H1 (cell line): ENCODE results near the gene KATNAL2. TPM values are rescaled to one million over a fixed set of nuclear protein-coding genes. Genes with fewer than 3 reads are reported as not detected.

Source experiments
- CTCF ChIA-PET: fragments of 300-600 bp; sonication (Branson Sonifier 250); formaldehyde crosslinking; loops from one replicate; lab custom pipeline; 2021; ENCODE audit not compliant: partially characterized antibody; lab: Charles Lee
- POLR2A ChIA-PET: fragments of 300-600 bp; sonication (Branson Sonifier 250); formaldehyde crosslinking; loops from one replicate; lab custom pipeline; 2021; ENCODE audit warnings: inconsistent platforms; ENCODE audit not compliant: partially characterized antibody; lab: Charles Lee
- DNase-seq, 2 experiments: peaks; one replicate each; pipeline versions ENCODE4 v3.0.0 to v3.0.0-alpha.2; 2010 to 2022; ENCODE audit warnings: low spot score in 2 of 2, low read depth in 1 of 2, mixed read lengths in 1 of 2
- FAIRE-seq: peaks from 2 replicates; lab custom pipeline; 2011; peaks lifted over from hg19 to GRCh38; lab: Jason Lieb, UNC
- H2AFZ ChIP-seq: 2 replicates; pipeline ENCODE4 v1.8.1; 2012; ENCODE audit warnings: low read length, inconsistent platforms
- H2AK5ac ChIP-seq: 2 replicates; pipeline ENCODE4 v1.6.1; 2013; ENCODE audit warnings: low read depth, low read length
- H2BK120ac ChIP-seq: replicated peaks from 2 replicates; pipeline ENCODE3; 2013; ENCODE audit warnings: low read depth, low read length, inconsistent platforms
- H2BK12ac ChIP-seq: 2 replicates; pipeline ENCODE4 v1.6.1; 2013; ENCODE audit warnings: low read depth, low read length
- H2BK15ac ChIP-seq: 2 replicates; pipeline ENCODE4 v1.6.1; 2013; ENCODE audit warnings: low read length
- H2BK20ac ChIP-seq: 2 replicates; pipeline ENCODE4 v1.6.1; 2013; ENCODE audit warnings: low read length
- H2BK5ac ChIP-seq: 2 replicates; pipeline ENCODE4 v1.6.1; 2013; ENCODE audit warnings: low read depth, low read length
- H3K14ac ChIP-seq: 2 replicates; pipeline ENCODE4 v1.6.1; 2013; ENCODE audit warnings: inconsistent platforms; ENCODE audit not compliant: insufficient read length
- H3K18ac ChIP-seq: 2 replicates; pipeline ENCODE4 v1.6.1; 2013; ENCODE audit warnings: low read length; ENCODE audit errors: extremely low read depth
- H3K23ac ChIP-seq: 2 replicates; pipeline ENCODE4 v1.6.1; 2013; ENCODE audit warnings: inconsistent platforms; ENCODE audit not compliant: insufficient read length
- H3K23me2 ChIP-seq: 2 replicates; pipeline ENCODE4 v1.6.1; 2013; ENCODE audit warnings: low read depth, low read length
- H3K27ac ChIP-seq: 2 replicates; pipeline ENCODE4 v1.6.1; 2011; ENCODE audit warnings: low read depth, low read length, inconsistent platforms
- H3K27me3 ChIP-seq, 4 experiments: replicated peaks in 1 of 4; 1 replicate in 1 of 4; 2 replicates in 3 of 4; pipeline versions ENCODE4 v1.6.1 to v1.8.1; 2011 to 2013; ENCODE audit warnings: low read length in 3 of 4, mild to moderate bottlenecking in 3 of 4, inconsistent platforms in 2 of 4, mixed read lengths in 2 of 4, moderate library complexity in 1 of 4; ENCODE audit not compliant: control insufficient read depth in 3 of 4, insufficient read depth in 3 of 4; ENCODE audit errors: extremely low read depth in 1 of 4
- H3K36me3 ChIP-seq, 4 experiments: 2 replicates each; pipeline versions ENCODE4 v1.6.1 to v1.8.1; 2011 to 2013; ENCODE audit warnings: mild to moderate bottlenecking in 4 of 4, low read length in 3 of 4, moderate library complexity in 2 of 4, control low read depth in 1 of 4, inconsistent platforms in 1 of 4; ENCODE audit not compliant: insufficient read depth in 4 of 4, control insufficient read depth in 2 of 4
- H3K4ac ChIP-seq: replicated peaks from 2 replicates; pipeline ENCODE3; 2013; ENCODE audit warnings: low read length, low read depth, mixed read lengths, inconsistent platforms; ENCODE audit not compliant: insufficient read length
- H3K4me1 ChIP-seq, 4 experiments: replicated peaks in 1 of 4; 1 replicate in 1 of 4; 2 replicates in 3 of 4; pipeline versions ENCODE4 v1.6.1 to v1.8.1; 2011 to 2013; ENCODE audit warnings: low read length in 3 of 4, inconsistent platforms in 2 of 4, mixed read lengths in 1 of 4; ENCODE audit not compliant: insufficient read depth in 4 of 4, control insufficient read depth in 3 of 4
- H3K4me2 ChIP-seq, 2 experiments: 2 replicates each; pipeline versions ENCODE4 v1.6.1 to v1.8.1; 2011 to 2013; ENCODE audit warnings: low read depth in 2 of 2, low read length in 2 of 2, control low read depth in 1 of 2, inconsistent platforms in 1 of 2, mild to moderate bottlenecking in 1 of 2; ENCODE audit not compliant: insufficient read depth in 1 of 2
- H3K4me3 ChIP-seq, 4 experiments: fragments of 200-600, 300-600 bp in 1 of 4; sonication (generic), shearing (Covaris generic), sonication (Bioruptor Twin) in 1 of 4; 2 replicates each; pipeline versions ENCODE4 v1.5.1 to v1.8.1; 2011 to 2016; ENCODE audit warnings: low read length in 4 of 4, low read depth in 3 of 4, control low read depth in 2 of 4, inconsistent platforms in 2 of 4, mild to moderate bottlenecking in 2 of 4, mixed read lengths in 1 of 4, moderate library complexity in 1 of 4; ENCODE audit not compliant: insufficient read depth in 2 of 4; ENCODE audit errors: extremely low read depth in 1 of 4
- H3K56ac ChIP-seq: replicated peaks from 2 replicates; pipeline ENCODE3; 2013; ENCODE audit warnings: low read depth, mild to moderate bottlenecking, mixed read lengths, low read length, inconsistent platforms; ENCODE audit not compliant: insufficient read length
- H3K79me1 ChIP-seq: 2 replicates; pipeline ENCODE4 v1.6.1; 2013; ENCODE audit warnings: low read depth, low read length, control low read depth
- H3K79me2 ChIP-seq, 2 experiments: 2 replicates each; pipeline versions ENCODE4 v1.6.1 to v1.8.1; 2012 to 2013; ENCODE audit warnings: low read length in 2 of 2, mild to moderate bottlenecking in 2 of 2, inconsistent platforms in 1 of 2; ENCODE audit not compliant: insufficient read depth in 2 of 2, control insufficient read depth in 1 of 2
- H3K9ac ChIP-seq, 4 experiments: replicated peaks in 1 of 4; 1 replicate in 1 of 4; 2 replicates in 3 of 4; pipeline versions ENCODE4 v1.6.1 to v1.8.1; 2011 to 2013; ENCODE audit warnings: low read depth in 3 of 4, low read length in 3 of 4, control low read depth in 2 of 4, mild to moderate bottlenecking in 2 of 4, moderate library complexity in 2 of 4, inconsistent platforms in 1 of 4; ENCODE audit errors: extremely low read depth in 1 of 4
- H3K9me3 ChIP-seq, 2 experiments: 2 replicates each; pipeline versions ENCODE4 v1.6.1 to v1.8.1; 2012 to 2013; ENCODE audit warnings: mild to moderate bottlenecking in 2 of 2, moderate library complexity in 2 of 2, control low read depth in 1 of 2, inconsistent platforms in 1 of 2, low read depth in 1 of 2, low read length in 1 of 2, mixed read lengths in 1 of 2; ENCODE audit not compliant: insufficient read depth in 2 of 2
- H4K20me1 ChIP-seq, 2 experiments: replicated peaks in 1 of 2; 2 replicates each; pipeline versions ENCODE3 to v1.8.1; 2011 to 2013; ENCODE audit warnings: inconsistent platforms in 2 of 2, low read length in 2 of 2, mild to moderate bottlenecking in 1 of 2; ENCODE audit not compliant: insufficient read depth in 2 of 2, control insufficient read depth in 1 of 2
- H4K5ac ChIP-seq: 2 replicates; pipeline ENCODE4 v1.6.1; 2013; ENCODE audit warnings: low read length, low read depth, mixed read lengths, inconsistent platforms; ENCODE audit not compliant: insufficient read length
- H4K8ac ChIP-seq: 2 replicates; pipeline ENCODE4 v1.8.0; 2013; ENCODE audit warnings: mild to moderate bottlenecking, moderate library complexity, low read length, inconsistent platforms; ENCODE audit not compliant: insufficient read depth; ENCODE audit errors: extremely low read depth
- H4K91ac ChIP-seq: replicated peaks from 2 replicates; pipeline ENCODE3; 2013; ENCODE audit warnings: low read length, mixed read lengths, inconsistent platforms; ENCODE audit not compliant: insufficient read length
- CHD2 ChIP-seq: IDR thresholded peaks from 2 replicates; pipeline ENCODE4 v1.6.1; 2012; ENCODE audit warnings: low read length, improper control_type of control experiment
- CREB1 ChIP-seq: IDR thresholded peaks from 2 replicates; pipeline ENCODE4 v1.6.1; 2012; ENCODE audit warnings: inconsistent platforms
- CTBP2 ChIP-seq: IDR thresholded peaks from 2 replicates; pipeline ENCODE4 v1.7.0; 2011; ENCODE audit warnings: borderline replicate concordance, mild to moderate bottlenecking, moderate library complexity, mixed read lengths, low read length; ENCODE audit not compliant: insufficient read depth, insufficient read length
- GABPA ChIP-seq: IDR thresholded peaks from 2 replicates; pipeline ENCODE4 v1.6.1; 2011; ENCODE audit warnings: mild to moderate bottlenecking, low read length, moderate library complexity, borderline replicate concordance; ENCODE audit not compliant: insufficient read depth
- JUND ChIP-seq: IDR thresholded peaks from 2 replicates; pipeline ENCODE4 v1.6.1; 2011; ENCODE audit warnings: mild to moderate bottlenecking, improper control_type of control experiment, low read length
- KDM4A ChIP-seq: IDR thresholded peaks from one replicate; pipeline ENCODE4 v1.7.1; 2012; ENCODE audit warnings: low read depth, mild to moderate bottlenecking, moderate library complexity, low read length, inconsistent platforms; ENCODE audit not compliant: severe bottlenecking
- KDM5A ChIP-seq: fragments of 200-600 bp; IDR thresholded peaks from 2 replicates; pipeline ENCODE4 v1.7.1; 2012; ENCODE audit warnings: mild to moderate bottlenecking, low read length, inconsistent platforms, mixed read lengths
- NANOG ChIP-seq: IDR thresholded peaks from 2 replicates; pipeline ENCODE4 v1.6.1; 2011; ENCODE audit warnings: low read length, low read depth, mild to moderate bottlenecking, inconsistent platforms; ENCODE audit not compliant: insufficient read depth, poor library complexity, severe bottlenecking
- POLR2AphosphoS5 ChIP-seq: IDR thresholded peaks from 2 replicates; pipeline ENCODE4 v1.6.1; 2011; ENCODE audit warnings: low read depth, low read length
- RAD21 ChIP-seq, 2 experiments: IDR thresholded peaks in 1 of 2; conservative IDR thresholded peaks in 1 of 2; 2 replicates each; pipeline ENCODE4 v1.6.1; 2011; ENCODE audit warnings: low read depth in 2 of 2, low read length in 2 of 2, improper control_type of control experiment in 1 of 2, inconsistent platforms in 1 of 2, mild to moderate bottlenecking in 1 of 2, moderate library complexity in 1 of 2
- SAP30 ChIP-seq: fragments of 300-600 bp; sonication (generic); IDR thresholded peaks from 2 replicates; pipeline ENCODE4 v1.7.1; 2012; ENCODE audit warnings: low read length, moderate library complexity, mild to moderate bottlenecking, inconsistent platforms; ENCODE audit not compliant: insufficient read depth, insufficient replicate concordance
- SP1 ChIP-seq: IDR thresholded peaks from 2 replicates; pipeline ENCODE4 v1.6.1; 2011; ENCODE audit warnings: low read depth, low read length
- TCF12 ChIP-seq: IDR thresholded peaks from 2 replicates; pipeline ENCODE4 v1.6.1; 2011; ENCODE audit warnings: low read depth, mild to moderate bottlenecking, low read length
- WGBS, 2 experiments: shearing (Covaris generic) in 1 of 2; methylation state at CpG; one replicate each; pipeline versions ENCODE4 v1.1.6 to v1.1.7; 2013 to 2015; ENCODE audit warnings: low lambda C conversion rate in 2 of 2, mixed read lengths in 2 of 2, inconsistent platforms in 1 of 2, low coverage in 1 of 2, missing lambda C conversion rate in 1 of 2; ENCODE audit not compliant: insufficient replicate concordance in 2 of 2, insufficient coverage in 1 of 2, insufficient read length in 1 of 2; ENCODE audit errors: extremely low coverage in 1 of 2, missing lambda C conversion rate in 1 of 2; 5-methylcytosine and 5-hydroxymethylcytosine counted together
- polyA plus RNA-seq, 7 experiments: library from polyadenylated mRNA; depleted of rRNA in 3 of 7; stranded (reverse) in 5 of 7; unstranded in 2 of 7; fragments of >200 nt in 5 of 7; fragments of 200-250 nt in 2 of 7; gene quantifications; 1 replicate in 5 of 7; 2 replicates in 1 of 7; 4 replicates in 1 of 7; pipeline versions ENCODE4 v1.2.1 to v1.2.3, GENCODE V29; 2011 to 2013; ENCODE audit warnings: missing spikeins in 2 of 7, mixed read lengths in 2 of 7
- total RNA-seq: library from RNA; stranded (reverse); fragmentation: NEBNext Ultra II Directional; extraction: Animal tissue kit (Norgen Biotek cat#: 25700); gene quantifications from 2 replicates; pipeline ENCODE4 v1.2.1, GENCODE V29; 2021
- TF ChIP-seq, protein P1 (sequence below): IDR thresholded peaks from 2 replicates; pipeline ENCODE4 v1.6.1; 2011; ENCODE audit warnings: low read length, improper control_type of control experiment

KATNAL2 gene
- total and polyA plus RNA-seq, 2 of the 8 experiments (the other 6 are each of a cell fraction or from before 2014, with no cell fraction given): 10.0 to 15.2 TPM

DNA sequence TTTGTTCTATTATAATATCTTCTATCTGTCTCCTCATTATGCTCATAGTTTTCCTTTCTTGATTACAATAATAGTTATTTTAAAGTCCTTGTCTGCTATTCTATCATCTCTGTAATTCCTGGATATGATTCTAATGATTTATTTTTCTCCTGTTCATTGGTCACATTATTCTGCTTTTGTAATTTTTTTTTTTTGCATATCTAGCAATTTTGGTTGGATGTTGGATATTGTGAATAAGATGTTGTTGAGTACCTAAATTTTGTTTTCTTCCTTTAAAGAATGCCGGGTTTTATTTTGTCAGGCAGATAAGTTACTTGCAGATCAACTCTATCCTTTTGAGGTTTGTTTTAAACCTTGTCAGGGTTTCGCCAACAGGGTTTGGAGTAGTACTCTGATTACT is 25.2 kb downstream of the KATNAL2 start:
- CTCF ChIA-PET: no interaction called here
- no peak for TF ChIP-seq TCF12
- TF ChIP-seq CTBP2: no peak
- no peak for TF ChIP-seq SP1
- TF ChIP-seq JUND: no peak
- TF ChIP-seq NANOG: no peak
- TF ChIP-seq RAD21 (IDR thresholded peaks at IDR 0.05 in 1 of 2, conservative IDR thresholded peaks at IDR 0.05 in 1 of 2; ENCODE audit: low read depth in 2 of 2, low read length in 2 of 2): no peak
- no peak for TF ChIP-seq CHD2
- TF ChIP-seq CREB1: no peak
- TF ChIP-seq GABPA: no peak
- TF ChIP-seq, protein P1, sequence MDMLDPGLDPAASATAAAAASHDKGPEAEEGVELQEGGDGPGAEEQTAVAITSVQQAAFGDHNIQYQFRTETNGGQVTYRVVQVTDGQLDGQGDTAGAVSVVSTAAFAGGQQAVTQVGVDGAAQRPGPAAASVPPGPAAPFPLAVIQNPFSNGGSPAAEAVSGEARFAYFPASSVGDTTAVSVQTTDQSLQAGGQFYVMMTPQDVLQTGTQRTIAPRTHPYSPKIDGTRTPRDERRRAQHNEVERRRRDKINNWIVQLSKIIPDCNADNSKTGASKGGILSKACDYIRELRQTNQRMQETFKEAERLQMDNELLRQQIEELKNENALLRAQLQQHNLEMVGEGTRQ: no peak
- TF ChIP-seq POLR2AphosphoS5: no peak
- TF ChIP-seq KDM4A: no peak
- TF ChIP-seq KDM5A: no peak
- no peak for TF ChIP-seq SAP30

More for the DNA sequence above, 25.2 kb downstream of the KATNAL2 start:
- Histone ChIP-seq H3K23me2 (peaks cover 5% of the 10 kb centered on the region; the same call in 1 of the 2 replicates), H4K20me1 (no peaks in the 10 kb centered on the region), H2BK12ac (no peak overlapping the region), H2AFZ (no peak overlapping the region), H2BK15ac (no peak overlapping the region), H4K91ac (no peak overlapping the region), H3K4me1 (peaks cover 0 to 11% (median 2%) of the 10 kb centered on the region in 4 experiments; a peak in 3 of 7 replicates), H3K36me3 (no peaks in the 10 kb centered on the region), H3K4me3 (no peak overlapping the region), H3K27ac (no peak overlapping the region), H3K79me2 (no peaks in the 10 kb centered on the region), H2BK120ac (no peak overlapping the region), H3K14ac (no peak overlapping the region), H2AK5ac (no peak overlapping the region), H3K79me1 (no peaks in the 10 kb centered on the region), H4K8ac (no peak overlapping the region), H3K56ac (no peak overlapping the region), H2BK5ac (no peak overlapping the region), H3K18ac (no peak overlapping the region), H3K9ac (no peak overlapping the region), H3K4me2 (no peak overlapping the region), H3K4ac (no peak overlapping the region), H2BK20ac (no peak overlapping the region), H3K27me3 (no peaks in the 10 kb centered on the region), H3K9me3 (no peaks in the 10 kb centered on the region), H3K23ac (no peak overlapping the region), H4K5ac (no peak overlapping the region)
- POLR2A ChIA-PET: no interaction called here
- FAIRE-seq (no peak), DNase-seq (no peak)
- WGBS, 2 experiments: 90% methylated on average over 2 of the region's 2 CpGs; no CpG with 5 or more reads in 1 of the 2 experiments
